Measurements from ENCODE around the gene SLC2A13.
A peak's percentile ranks its signal among the peaks of the same experiment; 100 is the strongest.
"Not testable (repeated sequence)": the region's sequence is repeated elsewhere in the genome, so short reads cannot be mapped to it uniquely, and the experiment has no call there.

The SLC2A13 gene

DNA sequence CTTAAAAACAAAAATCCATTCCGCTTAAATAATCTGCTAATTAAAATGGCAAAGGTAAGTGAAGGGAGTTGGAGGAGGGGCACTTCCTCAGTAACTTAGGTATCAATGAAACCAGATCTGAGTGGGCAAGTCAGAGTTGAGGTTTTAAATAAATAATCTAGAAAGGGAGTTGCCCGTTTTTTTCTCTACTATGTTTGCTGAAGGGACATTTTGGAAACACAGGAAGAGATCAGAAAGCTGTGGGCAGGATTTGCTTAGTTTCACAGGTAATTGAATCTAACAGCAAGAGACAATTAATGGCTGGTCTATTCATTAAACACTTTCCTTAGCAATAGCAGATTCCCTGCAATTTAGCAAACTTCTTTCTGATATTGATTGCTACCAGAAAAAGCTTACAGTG, 300.2 kb downstream of the SLC2A13 start:
- DNase-seq (ENCODE audit: low read depth) = no peak

DNA sequence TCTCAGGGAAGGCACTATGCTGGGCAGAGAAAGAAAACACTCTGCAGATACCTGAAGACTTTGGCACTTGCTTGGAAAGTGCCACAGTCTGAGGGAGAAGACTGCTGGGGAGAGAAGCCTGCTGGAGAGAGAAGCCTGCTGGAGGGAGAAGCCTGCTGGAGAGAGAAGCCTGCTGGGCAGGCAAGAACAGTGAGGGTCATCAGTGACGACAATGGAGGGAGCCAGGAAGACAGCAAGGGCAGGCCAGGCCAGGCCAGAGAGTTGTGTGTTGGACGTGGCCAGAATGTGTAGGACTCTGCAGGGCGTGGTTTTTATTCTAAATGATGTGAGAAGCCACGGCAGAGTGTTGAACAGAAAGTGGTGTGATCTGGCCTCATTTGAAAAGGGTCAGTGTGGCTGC, 301.0 kb downstream of the SLC2A13 start:
- no peak for DNase-seq (ENCODE audit: low read depth)

DNA sequence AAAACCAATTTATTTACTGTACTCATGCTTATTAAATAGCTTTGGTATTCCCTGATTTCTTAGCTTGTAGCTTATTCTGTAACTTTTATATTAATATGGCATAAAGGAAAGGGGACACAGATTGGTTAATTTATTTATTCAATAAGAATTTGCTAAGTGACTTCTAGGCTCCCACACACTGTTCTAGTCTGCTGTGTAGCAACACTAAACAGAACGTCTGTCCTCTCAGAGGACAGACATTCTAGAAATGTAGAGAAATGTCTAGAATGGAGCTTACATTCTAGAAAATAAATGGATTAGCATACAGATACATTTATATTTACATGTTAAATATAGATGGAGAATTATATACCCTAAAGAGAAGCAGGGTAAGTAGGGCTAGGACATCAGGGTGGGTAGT, 301.4 kb downstream of the SLC2A13 start:
- DNase-seq (ENCODE audit: low read depth) = no peak

DNA sequence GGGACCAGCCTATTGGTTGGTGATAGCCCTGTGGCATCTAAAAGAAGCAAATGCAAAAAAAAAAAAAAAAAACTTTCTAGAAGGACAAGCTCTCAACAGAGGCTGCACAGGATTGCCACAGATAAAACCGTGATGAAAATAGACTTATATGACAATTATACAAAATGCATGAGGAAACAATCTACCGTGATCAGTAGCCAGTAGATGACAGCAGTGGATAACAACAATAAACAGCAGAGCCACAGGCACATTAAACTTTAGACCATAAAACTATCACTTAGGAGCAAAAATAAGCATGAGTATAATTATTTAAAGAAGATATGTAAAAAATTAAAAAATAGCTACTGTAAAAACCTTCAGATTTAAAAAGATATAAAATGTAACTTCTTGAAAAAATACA, 302.7 kb downstream of the SLC2A13 start:
- DNase-seq (ENCODE audit: low read depth) = no peak

DNA sequence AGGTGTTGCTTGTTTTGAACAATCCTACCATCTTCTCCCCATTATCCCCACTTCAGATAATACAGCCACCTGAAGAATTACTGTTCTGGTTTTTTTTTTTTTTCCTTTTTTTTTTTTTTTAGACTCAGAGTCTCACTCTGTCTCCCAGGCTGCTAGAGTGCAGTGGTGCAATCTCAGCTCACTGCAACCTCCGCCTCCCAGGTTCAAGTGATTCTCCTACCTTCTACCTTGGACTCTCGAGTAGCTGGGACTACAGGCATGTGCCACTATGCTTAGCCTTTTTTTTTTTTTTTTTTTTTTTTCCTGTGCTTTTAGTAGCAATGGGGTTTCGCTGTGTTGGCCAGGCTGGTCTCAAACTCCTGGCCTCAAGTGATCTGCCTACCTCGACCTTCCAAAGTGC, 306.9 kb downstream of the SLC2A13 start:
- no peak for DNase-seq (ENCODE audit: low read depth)

DNA sequence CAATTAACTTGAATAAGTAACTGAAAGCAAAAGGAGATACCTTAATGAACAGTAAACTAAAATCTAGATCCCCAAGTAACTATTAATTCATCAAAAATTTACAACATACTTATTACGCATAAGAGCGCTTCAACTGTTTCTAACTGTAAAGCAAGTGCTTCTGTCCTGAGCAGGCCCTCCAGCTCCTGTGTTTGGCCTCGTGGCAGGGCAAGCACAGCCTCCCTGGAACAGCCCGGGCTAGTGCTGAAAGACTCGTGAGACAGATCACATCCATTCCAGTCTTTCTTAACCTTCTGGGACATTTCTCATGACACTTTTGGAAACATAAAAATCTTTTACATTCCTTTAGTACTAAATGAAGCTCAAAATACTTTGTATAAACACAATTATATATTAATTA, 307.5 kb downstream of the SLC2A13 start:
- DNase-seq (ENCODE audit: low read depth) = no peak

DNA sequence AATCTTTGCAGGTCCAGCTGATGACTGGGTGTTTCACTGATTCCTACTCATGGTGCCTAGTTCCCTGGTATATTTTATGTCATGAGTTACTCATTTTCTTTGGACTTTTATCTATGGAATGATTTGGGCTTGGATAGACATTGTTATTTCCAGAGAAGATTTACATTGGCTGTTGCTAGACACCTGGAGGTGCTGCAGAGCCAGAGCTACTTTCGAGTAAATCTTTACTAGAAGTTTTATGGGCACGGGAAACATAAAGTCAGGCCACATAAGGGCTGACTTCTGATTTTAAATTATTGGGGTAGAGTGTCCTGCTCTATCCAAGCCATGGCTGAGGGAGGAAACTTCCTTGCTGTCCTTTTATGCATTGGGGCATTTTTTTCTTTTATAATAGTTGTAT, 310.4 kb downstream of the SLC2A13 start:
- no peak for DNase-seq (ENCODE audit: low read depth)

DNA sequence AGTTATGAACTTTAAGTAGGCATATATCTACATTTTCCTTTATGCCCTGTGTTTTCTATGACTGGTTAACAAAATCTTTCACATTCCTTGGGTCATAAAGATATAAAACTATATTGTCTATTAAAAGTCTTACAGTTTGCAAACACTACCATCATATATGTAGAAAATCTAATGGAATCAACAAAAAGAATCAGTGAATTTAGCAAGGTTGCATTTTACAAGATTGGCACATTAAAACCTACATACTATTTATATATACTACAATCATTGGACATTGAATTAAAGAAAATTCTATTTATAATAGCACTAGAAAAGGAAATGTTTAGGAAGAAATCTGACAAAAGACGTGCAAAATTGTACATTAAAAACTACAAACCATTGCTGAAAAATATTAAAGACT, 312.9 kb downstream of the SLC2A13 start:
- DNase-seq (ENCODE audit: low read depth) = no peak

DNA sequence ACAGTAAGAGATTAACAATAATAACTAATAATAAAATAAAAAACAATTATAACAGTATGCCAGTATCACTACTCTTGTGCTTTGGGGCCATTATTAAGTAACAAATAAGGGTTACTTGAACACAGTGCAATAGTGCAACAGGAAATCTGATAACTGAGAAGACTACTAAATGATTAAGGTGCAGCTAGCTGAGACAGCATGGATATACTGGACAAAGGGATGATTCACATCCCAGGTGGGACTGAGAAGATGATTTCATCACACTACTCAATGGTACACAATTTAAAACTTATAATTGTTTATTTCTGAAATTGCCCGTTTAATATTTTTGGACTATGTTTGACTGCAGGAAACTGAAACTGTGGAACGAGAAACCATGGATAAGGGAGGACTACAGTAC, 317.6 kb downstream of the SLC2A13 start:
- DNase-seq (ENCODE audit: low read depth) = no peak

DNA sequence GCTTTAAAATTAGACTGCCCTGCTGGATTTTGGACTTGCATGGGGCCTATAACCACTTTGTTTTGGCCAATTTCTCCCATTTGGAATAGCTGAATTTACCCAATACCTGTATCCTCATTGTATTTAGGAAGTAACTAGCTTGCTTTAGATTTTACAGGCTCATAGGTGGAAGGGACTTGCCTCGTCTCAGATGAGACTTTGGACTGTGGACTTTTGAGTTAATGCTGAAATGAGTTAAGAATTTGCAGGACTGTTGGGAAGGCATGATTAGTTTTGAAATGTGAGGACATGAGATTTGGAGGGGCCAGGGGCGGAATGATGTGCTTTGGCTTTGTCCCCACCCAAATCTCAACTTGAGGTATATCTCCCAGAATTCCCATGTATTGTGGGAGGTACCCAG, 320.1 kb downstream of the SLC2A13 start:
- not testable (repeated sequence) for DNase-seq (ENCODE audit: low read depth)

DNA sequence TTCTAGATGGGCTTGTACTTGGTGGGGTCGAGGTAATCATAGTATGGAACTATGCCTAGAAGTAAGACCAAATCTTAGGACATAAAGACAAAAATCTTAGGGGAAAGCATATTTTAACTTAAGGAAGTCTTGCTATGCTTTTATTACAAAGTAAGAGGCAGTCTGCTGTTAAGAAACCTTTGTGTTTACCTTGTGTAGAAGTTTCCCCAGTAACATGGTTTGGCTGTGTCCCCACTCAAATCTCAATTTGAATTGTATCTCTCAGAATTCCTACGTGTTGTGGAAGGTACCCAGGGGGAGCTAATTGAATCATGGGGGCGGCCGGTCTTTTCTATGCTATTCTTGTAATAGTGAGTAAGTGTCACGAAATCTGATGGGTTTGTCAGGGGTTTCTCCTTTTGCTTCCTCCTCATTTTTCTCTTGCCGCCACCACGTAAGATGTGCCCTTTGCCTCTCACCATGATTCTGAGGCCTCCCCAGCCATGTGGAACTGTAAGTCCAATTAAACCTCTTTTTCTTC, 323.8 kb downstream of the SLC2A13 start:
- DNase-seq (ENCODE audit: low read depth) = no peak

DNA sequence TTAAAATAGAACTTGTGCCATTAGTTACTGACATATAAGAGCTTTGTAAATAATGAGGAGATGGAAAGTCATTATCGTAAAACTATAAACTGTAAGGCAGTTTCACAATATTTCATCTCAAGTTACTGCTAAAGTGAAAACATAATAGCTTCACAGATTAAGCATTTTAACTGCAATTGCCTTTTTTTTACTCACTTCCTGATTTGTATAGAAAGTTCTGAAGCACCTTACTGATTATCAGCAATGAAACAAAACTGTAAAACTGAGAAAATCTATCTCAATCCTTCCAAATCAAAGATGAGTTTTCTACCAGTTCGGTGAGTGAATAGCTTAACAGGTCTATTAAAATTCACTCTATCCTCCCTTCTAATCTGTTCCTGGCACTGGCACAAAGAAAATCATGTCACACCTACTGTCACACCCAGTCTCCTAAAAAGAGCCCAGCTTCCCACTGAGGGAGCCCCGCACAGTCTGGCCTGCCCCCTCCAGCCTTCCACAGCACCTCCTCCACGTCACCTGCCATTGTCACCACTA, 324.9 kb downstream of the SLC2A13 start:
- no peak for DNase-seq (ENCODE audit: low read depth)

DNA sequence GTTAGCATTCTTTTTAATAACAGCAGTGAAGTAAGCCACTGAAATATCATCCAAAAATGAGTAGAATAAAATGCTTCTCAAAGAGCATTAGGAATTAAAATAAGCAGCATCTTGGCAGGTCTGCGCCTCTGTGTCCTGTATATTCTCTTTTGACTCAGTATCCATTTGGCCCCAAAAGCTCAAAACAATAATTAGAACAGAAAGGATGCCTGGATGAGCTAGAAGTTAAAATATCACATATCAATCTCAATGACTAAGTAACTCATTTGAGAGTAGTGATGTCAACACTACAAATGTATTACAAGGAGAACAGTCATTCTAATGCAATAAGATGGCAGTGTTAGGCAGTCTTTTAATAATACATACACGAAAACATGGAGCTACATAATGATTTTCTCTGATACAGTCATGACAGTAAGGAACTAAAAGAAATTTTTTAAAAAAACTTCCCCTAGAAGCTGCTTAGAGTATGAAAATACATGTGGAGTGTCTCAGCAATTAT, 325.4 kb downstream of the SLC2A13 start:
- DNase-seq (ENCODE audit: low read depth) = no peak

DNA sequence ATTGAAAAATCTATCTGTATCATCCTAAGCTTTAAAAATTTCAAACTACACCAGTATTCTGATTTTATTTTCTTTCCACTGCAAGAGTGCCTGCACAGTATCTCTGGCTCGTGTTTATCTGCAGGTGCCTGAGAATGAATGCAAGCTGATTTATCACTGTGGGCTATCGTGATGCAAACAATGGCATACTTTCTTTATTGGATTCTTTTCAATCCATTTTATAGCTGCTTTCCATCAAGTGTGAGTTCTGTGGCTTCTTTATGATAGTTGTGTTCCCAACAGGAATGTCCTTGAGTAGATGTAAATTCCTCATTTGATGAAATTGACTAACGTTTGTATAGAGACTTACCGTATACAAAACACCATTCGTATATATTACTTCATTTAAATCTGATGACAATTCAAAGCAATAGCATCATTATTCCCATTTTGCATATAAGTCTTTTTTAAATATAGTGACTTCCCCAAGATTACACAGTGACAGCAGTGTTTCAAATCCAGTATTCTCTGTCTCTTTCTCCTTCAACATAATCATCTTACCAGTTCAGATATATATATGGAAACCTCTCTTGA, 326.0 kb downstream of the SLC2A13 start:
- DNase-seq (ENCODE audit: low read depth) = no peak

DNA sequence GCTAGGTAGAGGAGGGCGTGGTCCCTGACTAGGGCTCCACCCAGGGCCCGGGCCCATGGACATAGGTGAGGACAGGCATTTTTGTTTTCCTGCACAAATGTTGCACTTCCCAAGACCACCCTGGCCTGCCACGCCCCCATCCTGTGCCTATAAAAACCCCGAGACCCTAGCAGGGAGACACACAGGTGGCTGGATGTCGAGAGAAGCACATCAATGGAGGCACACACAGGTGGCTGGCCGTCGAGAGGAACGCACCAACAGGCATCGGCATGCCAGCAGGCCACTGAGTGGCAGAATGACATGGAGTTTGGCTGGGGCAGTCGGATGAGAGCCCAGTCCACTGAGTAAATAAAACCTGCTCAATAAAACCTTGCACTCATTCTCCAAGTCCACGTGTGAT, 328.4 kb downstream of the SLC2A13 start:
- DNase-seq (ENCODE audit: low read depth) = no peak

DNA sequence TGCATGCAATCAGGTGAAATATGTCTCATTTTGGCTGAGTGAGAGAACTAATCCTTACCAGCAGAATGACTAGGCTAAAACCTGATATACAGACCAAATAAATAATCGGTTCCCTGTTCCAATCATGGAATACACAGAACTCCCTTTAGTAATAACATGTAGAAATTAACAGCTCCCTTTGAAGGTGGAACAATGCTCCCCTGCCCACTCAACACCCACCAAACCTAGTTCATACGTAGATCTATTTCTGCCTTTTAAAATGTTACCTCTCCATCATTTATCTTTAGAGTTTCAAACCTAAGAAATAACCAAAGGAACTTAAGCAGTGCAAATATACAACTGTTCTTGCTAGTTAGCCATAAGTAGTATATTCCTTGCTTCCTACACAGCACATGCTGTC, 332.6 kb downstream of the SLC2A13 start:
- DNase-seq (ENCODE audit: low read depth) = no peak

DNA sequence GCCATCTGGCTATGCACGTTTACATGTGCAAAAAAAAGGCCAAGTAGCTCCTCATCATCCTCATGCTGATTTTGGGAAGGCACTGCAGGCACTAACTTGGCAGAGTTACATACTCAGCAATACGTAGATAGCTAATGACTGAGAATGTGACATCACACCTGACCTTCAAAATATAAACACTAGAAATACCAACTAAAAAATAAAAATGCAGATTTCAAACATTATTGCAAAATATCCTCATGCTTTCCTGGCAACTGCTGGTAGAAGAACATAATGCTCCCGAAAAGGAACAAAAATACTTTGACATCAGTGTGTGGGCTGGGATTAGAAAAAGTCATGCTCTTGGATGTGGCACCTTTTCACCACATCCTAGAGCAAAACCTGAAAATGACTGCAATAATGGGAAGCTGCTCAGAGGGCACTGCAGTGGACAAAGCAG, 333.0 kb downstream of the SLC2A13 start:
- DNase-seq (ENCODE audit: low read depth) = no peak

DNA sequence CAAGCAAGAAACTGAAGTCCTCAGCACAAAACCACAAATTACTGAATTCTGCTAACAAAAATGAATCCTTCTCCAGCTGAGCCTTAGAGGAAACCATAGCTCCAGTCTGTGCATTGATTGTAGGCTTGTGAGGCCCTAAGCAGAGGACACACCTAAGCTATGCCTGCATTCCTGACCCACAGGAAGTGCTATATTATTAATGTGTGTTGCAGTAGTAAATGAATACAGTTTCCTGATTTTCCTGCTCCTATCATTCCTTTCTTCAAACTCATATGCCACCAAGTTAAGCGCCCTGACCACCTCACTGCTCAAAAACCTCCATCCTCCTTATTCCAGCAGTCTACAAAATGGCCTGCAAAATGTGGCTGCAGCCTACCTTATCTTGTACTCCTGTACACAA, 334.4 kb downstream of the SLC2A13 start:
- no peak for DNase-seq (ENCODE audit: low read depth)

DNA sequence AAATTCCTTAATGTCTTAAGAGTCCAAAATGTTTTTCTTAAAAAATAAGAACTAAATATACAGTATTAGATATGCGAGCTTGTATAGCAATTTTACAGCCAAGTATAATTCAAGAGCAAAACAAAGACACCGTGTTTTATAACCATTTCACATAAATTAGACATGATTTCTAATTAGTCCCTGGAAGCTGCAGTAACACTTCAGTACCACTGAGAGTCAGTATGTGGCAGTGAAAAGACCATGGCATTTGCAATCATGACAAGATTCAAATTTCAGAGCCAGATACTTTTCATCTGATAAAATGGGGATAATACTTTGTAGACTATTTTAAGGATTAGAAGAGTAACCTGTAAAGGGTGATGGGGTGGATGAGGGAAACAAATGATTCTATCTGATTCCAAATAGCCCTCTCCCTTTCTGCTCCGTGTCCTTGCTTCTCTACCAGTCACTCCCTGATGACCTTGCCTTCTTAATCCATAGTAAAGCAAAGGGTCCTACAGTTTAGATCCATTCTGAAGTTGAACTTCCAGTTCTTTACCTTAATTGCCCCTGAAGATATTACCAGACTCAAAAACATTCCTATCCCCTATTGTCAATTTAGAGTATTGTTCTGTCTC, 340.8 kb downstream of the SLC2A13 start:
- peak; percentile 18 for DNase-seq (ENCODE audit: low read depth)

DNA sequence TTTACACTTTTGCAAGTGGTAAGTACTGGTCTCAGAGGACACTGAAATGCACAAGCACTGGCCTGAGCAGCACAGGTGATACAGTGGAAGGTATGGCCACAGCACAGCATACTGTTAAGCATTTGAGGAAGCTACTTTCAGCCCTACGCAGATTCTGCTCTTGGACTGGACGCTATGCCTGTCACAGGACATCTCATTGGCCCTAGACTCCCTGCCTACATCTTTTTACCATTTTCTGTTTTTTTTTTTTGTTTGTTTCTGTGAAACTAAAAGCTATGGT, 342.1 kb downstream of the SLC2A13 start:
- DNase-seq (ENCODE audit: low read depth) = no peak

DNA sequence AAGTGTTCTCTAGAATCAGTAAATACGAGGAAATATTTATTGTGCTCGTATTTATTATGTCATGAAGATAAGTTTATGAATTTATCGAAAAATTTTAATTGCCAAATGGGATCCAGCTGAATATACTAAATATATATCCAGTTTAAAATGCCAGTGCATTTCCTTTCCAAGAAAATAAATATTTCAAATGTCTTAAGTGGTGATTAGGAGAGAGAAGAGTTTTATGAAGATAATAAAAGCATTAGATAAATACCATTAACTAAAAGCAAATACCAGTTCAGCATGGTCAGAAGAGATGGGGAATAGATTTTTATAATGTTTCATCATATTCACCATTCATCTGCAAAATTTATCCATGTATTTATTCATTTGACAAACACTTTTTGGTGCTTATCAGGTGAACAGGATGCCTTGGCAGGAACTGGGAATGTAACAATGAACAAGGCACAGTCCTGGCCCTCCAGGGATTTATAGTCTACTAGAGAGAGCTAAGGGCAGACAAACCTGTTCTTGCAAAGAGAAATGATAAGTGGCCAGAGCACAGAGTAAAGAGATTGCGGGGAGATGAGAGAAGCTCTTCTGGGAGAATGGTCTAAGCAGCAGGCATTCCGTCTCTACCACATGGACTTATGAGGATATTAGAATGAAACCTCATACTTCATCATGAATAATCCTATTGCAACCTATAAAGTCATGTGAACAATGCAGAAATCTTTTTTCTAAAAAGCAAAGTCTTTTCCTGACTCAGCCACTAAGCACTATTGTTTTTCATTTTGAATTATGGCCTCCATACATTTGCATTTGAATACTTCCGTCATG, 342.6 kb downstream of the SLC2A13 start:
- no peak for DNase-seq (ENCODE audit: low read depth)

DNA sequence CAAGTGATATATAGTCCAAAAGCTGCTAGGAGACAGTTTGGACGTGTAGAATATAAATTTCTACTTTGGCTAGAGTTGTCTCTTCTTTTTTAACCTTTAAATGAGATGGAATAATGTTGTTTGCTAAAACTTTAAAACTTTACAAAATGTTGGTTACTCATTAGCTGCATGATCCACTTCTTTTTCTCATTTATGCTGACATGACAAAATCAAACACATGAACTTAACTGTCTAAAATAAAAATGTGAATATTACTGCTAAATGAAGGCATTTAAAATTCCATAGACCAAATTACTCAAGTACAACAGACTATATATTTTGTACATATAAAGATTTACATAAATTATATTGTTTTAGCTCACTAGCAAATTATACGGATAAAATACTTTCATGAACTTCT, 350.4 kb downstream of the SLC2A13 start:
- DNase-seq (ENCODE audit: low read depth) = no peak

DNA sequence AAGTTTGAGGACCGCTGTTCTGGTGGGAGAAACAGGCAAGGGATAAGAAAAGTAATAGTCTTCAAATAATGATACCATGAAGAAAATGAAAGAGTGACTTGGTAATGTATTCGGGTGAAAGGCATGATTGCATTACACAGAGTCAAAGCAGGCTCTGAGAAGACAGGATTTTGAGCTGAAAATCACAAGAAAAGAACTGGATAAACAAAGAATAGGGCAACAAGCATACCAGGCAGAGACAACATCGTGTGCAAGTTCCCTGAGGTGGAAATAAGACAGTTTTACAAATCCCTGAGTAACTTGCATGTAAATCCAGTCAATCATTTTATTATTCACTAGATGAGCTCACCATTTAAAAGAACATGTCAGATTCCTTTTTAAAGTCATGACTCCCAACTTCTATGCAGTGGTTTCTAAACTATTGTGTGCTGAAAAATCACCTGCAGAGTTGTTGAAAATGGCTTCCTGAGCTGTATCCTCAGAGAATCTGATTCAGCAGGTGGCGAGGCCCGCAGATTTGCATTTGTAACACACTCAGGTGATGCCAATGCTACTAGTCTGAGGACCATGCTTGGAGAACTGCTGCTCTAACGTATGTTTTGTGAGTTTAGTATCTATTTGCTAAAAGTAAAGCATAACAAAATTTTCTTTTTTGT, 353.3 kb downstream of the SLC2A13 start:
- DNase-seq (ENCODE audit: low read depth) = no peak

All from HS-5 (cell line).